HepG2 (cell line): Measurements from ENCODE around the gene KCNRG. TPM values are rescaled to one million over a fixed set of nuclear protein-coding genes. Genes with fewer than 3 reads are reported as not detected.

Experiments used
- ATM ChIP-seq: fragments of 450-650 bp; IDR thresholded peaks from 2 replicates; pipeline ENCODE4 v1.7.1; 2017; ENCODE audit warnings: mild to moderate bottlenecking, borderline replicate concordance
- CREB3 ChIP-seq: sonication (generic); formaldehyde crosslinking; IDR thresholded peaks from 2 replicates; pipeline ENCODE4 v1.5.0; 2020; ENCODE audit warnings: missing genetic modification reagents
- EHMT2 ChIP-seq: fragments of 200-600 bp; sonication (generic); IDR thresholded peaks from 2 replicates; pipeline ENCODE4 v1.7.0; 2017; ENCODE audit warnings: antibody characterized with exemption, low read depth, low read length, borderline replicate concordance
- ETV6 ChIP-seq: sonication (generic); formaldehyde crosslinking; conservative IDR thresholded peaks from 2 replicates; pipeline ENCODE4 v1.4.0; 2020; ENCODE audit warnings: missing genetic modification reagents
- HNRNPL ChIP-seq: fragments of 200-400 bp; formaldehyde crosslinking; IDR thresholded peaks from 2 replicates; pipeline ENCODE4 v1.6.1; 2017; ENCODE audit warnings: mild to moderate bottlenecking, low read depth, low read length
- HOXA9 ChIP-seq: sonication (generic); formaldehyde crosslinking; IDR thresholded peaks from 2 replicates; pipeline ENCODE4 v1.8.1; 2022; ENCODE audit warnings: missing genetic modification reagents, mild to moderate bottlenecking, moderate library complexity, borderline replicate concordance
- KMT2B ChIP-seq: IDR thresholded peaks from 2 replicates; pipeline ENCODE4 v1.6.1; 2016; ENCODE audit warnings: missing genetic modification reagents, missing compliant biosample characterization
- SRSF1 ChIP-seq: fragments of 200-400 bp; formaldehyde crosslinking; optimal IDR thresholded peaks from 2 replicates; pipeline ENCODE3; 2017; ENCODE audit warnings: mild to moderate bottlenecking, low read depth, low read length, moderate library complexity
- SRSF4 ChIP-seq: fragments of 200-400 bp; formaldehyde crosslinking; IDR thresholded peaks from one replicate; pipeline ENCODE4 v1.6.1; 2018; ENCODE audit warnings: mild to moderate bottlenecking, low read depth, low read length, moderate library complexity; ENCODE audit not compliant: poor library complexity, severe bottlenecking
- STAT5B ChIP-seq: sonication (generic); formaldehyde crosslinking; IDR thresholded peaks from 2 replicates; pipeline ENCODE4 v1.4.0; 2020; ENCODE audit warnings: missing genetic modification reagents
- ZMYM2 ChIP-seq: sonication (generic); formaldehyde crosslinking; IDR thresholded peaks from 2 replicates; pipeline ENCODE4 v1.8.0; 2022; ENCODE audit warnings: mild to moderate bottlenecking, missing genetic modification reagents
- ZNF20 ChIP-seq: sonication (generic); formaldehyde crosslinking; IDR thresholded peaks from 2 replicates; pipeline ENCODE4 v1.4.0; 2020; ENCODE audit warnings: mild to moderate bottlenecking, moderate library complexity, missing genetic modification reagents
- ZNF446 ChIP-seq: sonication (generic); formaldehyde crosslinking; IDR thresholded peaks from 2 replicates; pipeline ENCODE4 v1.5.0; 2020; ENCODE audit warnings: mild to moderate bottlenecking, missing genetic modification reagents
- polyA plus RNA-seq, 8 experiments: library from polyadenylated mRNA; depleted of rRNA in 3 of 8; stranded (reverse) in 7 of 8; unstranded in 1 of 8; fragments of >200 nt; fragmentation: Illumina TruSeq in 4 of 8; extraction: Trizol in 4 of 8; gene quantifications; 2 replicates each; pipeline versions ENCODE4 v1.2.1 to v1.2.3, GENCODE V29; 2011 to 2016; ENCODE audit warnings: low read depth in 4 of 8, missing spikeins in 1 of 8, mixed read lengths in 1 of 8; ENCODE audit not compliant: insufficient read depth in 1 of 8
- total RNA-seq, 5 experiments: library from RNA; depleted of rRNA; stranded (reverse); fragments of >200 nt; fragmentation: Illumina TruSeq; extraction: Trizol; gene quantifications; 2 replicates each; pipeline ENCODE4 v1.2.3, GENCODE V29; 2016; ENCODE audit warnings: low read depth in 1 of 5
- TF ChIP-seq, protein P1 (sequence below): sonication (generic); formaldehyde crosslinking; conservative IDR thresholded peaks from 2 replicates; pipeline ENCODE4 v1.8.0; 2022; ENCODE audit warnings: missing genetic modification reagents
- TF ChIP-seq, protein P2 (sequence below): sonication (generic); formaldehyde crosslinking; IDR thresholded peaks from 2 replicates; pipeline ENCODE4 v1.4.0; 2020; ENCODE audit warnings: mild to moderate bottlenecking, missing genetic modification reagents
- TF ChIP-seq, protein P3 (sequence below): sonication (generic); formaldehyde crosslinking; IDR thresholded peaks from 2 replicates; pipeline ENCODE4 v1.8.0; 2022; ENCODE audit warnings: missing genetic modification reagents, mild to moderate bottlenecking, inconsistent platforms, borderline replicate concordance
- TF ChIP-seq, protein P4 (sequence below): conservative IDR thresholded peaks from 2 replicates; pipeline ENCODE4 v1.6.1; 2018; ENCODE audit warnings: missing genetic modification reagents

The KCNRG gene
- total and polyA plus RNA-seq, 2 of the 13 experiments (the other 11 are each of a cell fraction or from before 2014, with no cell fraction given) = 1.0 to 1.5 TPM

GRCh38 chr13:49996161-49996915, 18.9 kb upstream of the KCNRG start (continued):
- TF ChIP-seq, protein P1, sequence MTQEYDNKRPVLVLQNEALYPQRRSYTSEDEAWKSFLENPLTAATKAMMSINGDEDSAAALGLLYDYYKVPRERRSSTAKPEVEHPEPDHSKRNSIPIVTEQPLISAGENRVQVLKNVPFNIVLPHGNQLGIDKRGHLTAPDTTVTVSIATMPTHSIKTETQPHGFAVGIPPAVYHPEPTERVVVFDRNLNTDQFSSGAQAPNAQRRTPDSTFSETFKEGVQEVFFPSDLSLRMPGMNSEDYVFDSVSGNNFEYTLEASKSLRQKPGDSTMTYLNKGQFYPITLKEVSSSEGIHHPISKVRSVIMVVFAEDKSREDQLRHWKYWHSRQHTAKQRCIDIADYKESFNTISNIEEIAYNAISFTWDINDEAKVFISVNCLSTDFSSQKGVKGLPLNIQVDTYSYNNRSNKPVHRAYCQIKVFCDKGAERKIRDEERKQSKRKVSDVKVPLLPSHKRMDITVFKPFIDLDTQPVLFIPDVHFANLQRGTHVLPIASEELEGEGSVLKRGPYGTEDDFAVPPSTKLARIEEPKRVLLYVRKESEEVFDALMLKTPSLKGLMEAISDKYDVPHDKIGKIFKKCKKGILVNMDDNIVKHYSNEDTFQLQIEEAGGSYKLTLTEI (CRISPR knock-in tag) = no peak
- TF ChIP-seq, protein P2, sequence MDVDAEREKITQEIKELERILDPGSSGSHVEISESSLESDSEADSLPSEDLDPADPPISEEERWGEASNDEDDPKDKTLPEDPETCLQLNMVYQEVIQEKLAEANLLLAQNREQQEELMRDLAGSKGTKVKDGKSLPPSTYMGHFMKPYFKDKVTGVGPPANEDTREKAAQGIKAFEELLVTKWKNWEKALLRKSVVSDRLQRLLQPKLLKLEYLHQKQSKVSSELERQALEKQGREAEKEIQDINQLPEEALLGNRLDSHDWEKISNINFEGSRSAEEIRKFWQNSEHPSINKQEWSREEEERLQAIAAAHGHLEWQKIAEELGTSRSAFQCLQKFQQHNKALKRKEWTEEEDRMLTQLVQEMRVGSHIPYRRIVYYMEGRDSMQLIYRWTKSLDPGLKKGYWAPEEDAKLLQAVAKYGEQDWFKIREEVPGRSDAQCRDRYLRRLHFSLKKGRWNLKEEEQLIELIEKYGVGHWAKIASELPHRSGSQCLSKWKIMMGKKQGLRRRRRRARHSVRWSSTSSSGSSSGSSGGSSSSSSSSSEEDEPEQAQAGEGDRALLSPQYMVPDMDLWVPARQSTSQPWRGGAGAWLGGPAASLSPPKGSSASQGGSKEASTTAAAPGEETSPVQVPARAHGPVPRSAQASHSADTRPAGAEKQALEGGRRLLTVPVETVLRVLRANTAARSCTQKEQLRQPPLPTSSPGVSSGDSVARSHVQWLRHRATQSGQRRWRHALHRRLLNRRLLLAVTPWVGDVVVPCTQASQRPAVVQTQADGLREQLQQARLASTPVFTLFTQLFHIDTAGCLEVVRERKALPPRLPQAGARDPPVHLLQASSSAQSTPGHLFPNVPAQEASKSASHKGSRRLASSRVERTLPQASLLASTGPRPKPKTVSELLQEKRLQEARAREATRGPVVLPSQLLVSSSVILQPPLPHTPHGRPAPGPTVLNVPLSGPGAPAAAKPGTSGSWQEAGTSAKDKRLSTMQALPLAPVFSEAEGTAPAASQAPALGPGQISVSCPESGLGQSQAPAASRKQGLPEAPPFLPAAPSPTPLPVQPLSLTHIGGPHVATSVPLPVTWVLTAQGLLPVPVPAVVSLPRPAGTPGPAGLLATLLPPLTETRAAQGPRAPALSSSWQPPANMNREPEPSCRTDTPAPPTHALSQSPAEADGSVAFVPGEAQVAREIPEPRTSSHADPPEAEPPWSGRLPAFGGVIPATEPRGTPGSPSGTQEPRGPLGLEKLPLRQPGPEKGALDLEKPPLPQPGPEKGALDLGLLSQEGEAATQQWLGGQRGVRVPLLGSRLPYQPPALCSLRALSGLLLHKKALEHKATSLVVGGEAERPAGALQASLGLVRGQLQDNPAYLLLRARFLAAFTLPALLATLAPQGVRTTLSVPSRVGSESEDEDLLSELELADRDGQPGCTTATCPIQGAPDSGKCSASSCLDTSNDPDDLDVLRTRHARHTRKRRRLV (CRISPR knock-in tag) = no peak
- TF ChIP-seq, protein P3, sequence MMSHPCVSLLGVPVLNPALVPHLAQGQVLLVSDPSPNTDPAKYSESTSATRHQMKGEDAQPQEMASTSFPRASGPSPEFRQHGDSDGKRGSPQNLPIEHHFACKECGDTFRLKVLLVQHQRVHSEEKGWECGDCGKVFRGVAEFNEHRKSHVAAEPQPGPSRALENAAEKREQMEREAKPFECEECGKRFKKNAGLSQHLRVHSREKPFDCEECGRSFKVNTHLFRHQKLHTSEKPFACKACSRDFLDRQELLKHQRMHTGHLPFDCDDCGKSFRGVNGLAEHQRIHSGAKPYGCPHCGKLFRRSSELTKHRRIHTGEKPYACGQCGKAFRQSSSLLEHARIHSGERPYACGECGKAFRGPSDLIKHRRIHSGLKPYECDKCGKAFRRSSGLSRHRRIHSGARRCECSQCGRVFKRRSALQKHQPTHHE (CRISPR knock-in tag) = no peak
- TF ChIP-seq KMT2B (no peak), ATM (no peak), EHMT2 (no peak), HNRNPL (no peak), ZNF446 (CRISPR knock-in tag) (0 out of 2 replicates have a peak, but pooled peaks have one; percentile 36), CREB3 (CRISPR knock-in tag) (no peak), SRSF4 (no peak), SRSF1 (no peak), ZMYM2 (CRISPR knock-in tag) (no peak), ZNF20 (CRISPR knock-in tag) (no peak), STAT5B (CRISPR knock-in tag) (no peak), ETV6 (no peak; the same call in 1 of the 2 replicates), HOXA9 (CRISPR knock-in tag) (no peak)
- TF ChIP-seq, protein P4, sequence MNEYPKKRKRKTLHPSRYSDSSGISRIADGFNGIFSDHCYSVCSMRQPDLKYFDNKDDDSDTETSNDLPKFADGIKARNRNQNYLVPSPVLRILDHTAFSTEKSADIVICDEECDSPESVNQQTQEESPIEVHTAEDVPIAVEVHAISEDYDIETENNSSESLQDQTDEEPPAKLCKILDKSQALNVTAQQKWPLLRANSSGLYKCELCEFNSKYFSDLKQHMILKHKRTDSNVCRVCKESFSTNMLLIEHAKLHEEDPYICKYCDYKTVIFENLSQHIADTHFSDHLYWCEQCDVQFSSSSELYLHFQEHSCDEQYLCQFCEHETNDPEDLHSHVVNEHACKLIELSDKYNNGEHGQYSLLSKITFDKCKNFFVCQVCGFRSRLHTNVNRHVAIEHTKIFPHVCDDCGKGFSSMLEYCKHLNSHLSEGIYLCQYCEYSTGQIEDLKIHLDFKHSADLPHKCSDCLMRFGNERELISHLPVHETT = no peak; the same call in 1 of the 2 replicates
